Astrocyte of the cerebellum (primary cell): Measurements from ENCODE around the gene SDHB.

ENCODE experiments used
- DNase-seq: peaks from one replicate; pipeline ENCODE4 v3.0.0-alpha.2; 2011; ENCODE audit warnings: low read depth
- H3K4me3 ChIP-seq: 2 replicates; pipeline ENCODE4 v1.5.1; 2011; ENCODE audit warnings: mild to moderate bottlenecking, low read depth, low read length, moderate library complexity
- in situ Hi-C: cut with HindIII; loops from 2 replicates; pipeline ENCODE4 v1.10.0; 2017; ENCODE audit warnings: low sequenced_read_pairs
- TF ChIP-seq, protein P1 (sequence below): IDR thresholded peaks from 2 replicates; pipeline ENCODE4 v1.5.1; 2012; ENCODE audit warnings: low read length, low read depth, moderate library complexity, mild to moderate bottlenecking; ENCODE audit errors: missing control alignments

SDHB gene

DNA sequence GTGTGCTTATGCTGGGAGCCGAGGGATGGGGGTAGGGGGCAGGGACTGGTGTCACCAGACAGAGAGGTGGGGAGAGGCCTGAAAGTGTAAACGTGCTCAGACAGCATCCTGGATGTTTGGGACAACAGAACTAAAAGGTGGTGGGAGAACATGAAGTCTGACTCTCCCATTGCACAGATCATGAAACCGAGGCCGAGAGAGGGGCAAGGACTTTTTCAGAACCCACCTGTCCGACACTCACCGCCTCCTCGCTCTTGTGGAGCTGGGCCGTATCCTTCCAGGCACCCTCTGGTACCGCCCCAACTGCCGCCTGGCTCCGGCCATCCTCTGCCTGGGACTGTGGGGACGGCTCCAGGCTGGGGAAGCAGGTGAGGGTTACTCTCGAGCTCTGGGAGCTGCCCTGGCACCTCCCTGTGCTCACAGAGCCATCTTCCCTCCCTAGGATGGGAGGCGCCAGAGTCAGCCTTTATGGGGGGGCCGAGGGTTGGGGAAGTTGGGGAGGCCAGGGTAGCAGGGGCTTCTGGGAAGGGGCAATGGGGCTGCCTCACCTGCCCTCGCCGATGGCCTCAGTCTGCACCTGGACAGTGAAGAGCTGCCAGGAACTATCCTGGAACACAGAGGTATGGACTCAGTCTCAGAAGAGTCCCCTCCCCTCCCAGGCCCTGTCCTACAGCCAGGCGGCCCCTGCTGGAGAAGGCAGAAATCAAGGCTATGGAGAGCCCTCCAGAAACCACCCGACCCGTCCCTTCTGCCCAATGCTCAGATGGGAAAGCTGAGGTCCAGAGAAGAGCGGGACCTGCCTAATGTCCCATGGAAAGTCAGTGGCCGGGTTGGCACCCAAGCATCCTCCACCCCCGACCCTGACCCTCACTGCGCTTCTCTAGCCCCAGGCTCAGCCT lies 49.1 kb downstream of the SDHB start:
- no peak for DNase-seq
- in situ Hi-C loops, result no loop called here
- H3K4me3 ChIP-seq, result no peak overlapping the region
- TF ChIP-seq, protein P1, sequence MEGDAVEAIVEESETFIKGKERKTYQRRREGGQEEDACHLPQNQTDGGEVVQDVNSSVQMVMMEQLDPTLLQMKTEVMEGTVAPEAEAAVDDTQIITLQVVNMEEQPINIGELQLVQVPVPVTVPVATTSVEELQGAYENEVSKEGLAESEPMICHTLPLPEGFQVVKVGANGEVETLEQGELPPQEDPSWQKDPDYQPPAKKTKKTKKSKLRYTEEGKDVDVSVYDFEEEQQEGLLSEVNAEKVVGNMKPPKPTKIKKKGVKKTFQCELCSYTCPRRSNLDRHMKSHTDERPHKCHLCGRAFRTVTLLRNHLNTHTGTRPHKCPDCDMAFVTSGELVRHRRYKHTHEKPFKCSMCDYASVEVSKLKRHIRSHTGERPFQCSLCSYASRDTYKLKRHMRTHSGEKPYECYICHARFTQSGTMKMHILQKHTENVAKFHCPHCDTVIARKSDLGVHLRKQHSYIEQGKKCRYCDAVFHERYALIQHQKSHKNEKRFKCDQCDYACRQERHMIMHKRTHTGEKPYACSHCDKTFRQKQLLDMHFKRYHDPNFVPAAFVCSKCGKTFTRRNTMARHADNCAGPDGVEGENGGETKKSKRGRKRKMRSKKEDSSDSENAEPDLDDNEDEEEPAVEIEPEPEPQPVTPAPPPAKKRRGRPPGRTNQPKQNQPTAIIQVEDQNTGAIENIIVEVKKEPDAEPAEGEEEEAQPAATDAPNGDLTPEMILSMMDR, result peak; percentile 29

DNA sequence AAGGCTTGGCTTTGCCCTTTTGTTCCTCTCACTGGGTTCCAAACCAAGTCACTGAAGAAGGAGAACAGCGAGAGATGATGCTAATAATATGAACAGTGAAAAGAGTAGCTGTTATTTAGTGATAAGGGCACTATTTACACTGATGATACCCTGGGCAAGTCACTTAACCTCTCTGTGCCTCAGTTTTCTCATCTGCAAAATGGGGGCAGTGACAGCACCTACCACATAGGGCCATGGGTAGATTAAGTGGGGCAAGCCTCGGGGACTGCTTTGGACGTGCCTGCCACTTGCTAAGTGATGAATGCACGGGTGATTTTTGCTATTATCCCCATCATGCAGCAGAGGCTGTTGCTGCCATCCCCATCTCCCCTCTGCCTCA lies 51.3 kb downstream of the SDHB start:
- DNase-seq, result no peak
- H3K4me3 ChIP-seq, result no peak overlapping the region
- in situ Hi-C loops, result no loop called here
- TF ChIP-seq, protein P1, result no peak

DNA sequence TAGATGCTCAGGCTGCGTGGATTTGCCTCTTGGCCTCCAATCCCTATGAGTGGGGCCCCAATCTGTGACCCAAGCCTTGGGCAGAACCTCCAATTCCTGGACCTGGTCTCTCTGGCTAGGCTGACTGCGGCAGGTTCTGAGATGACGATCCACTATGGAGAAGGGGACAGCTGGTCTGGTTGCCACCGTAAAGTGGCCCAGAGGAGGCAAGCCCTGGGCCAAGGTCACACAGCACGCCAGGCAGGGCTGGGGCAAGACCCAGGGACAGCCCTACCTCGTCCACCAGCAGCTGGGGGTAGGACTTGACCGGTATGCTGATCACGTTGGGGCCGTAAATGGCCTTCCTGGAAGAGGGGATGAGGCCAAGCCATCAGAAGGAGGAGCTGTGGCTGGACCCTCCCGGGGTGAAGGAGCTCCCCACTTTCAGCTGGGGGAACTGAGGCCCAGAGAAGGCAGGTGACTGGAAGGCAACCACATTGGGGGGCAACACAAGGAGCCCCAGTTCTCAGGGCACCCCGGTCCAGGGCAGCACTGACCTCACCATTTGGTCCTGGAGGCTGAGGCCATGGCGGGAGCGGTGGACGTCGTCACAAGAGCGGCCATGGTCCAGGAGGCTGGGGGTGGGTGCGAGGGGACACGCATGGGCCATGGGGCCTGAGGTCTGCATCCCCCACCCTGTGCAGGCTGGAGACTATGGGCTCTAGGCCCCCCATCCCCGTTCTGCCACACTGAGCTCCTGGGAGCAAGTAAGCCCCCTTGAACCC lies 51.9 kb downstream of the SDHB start:
- DNase-seq, result no peak
- in situ Hi-C loops, result no loop called here
- no peak overlapping the region for H3K4me3 ChIP-seq
- TF ChIP-seq, protein P1, result no peak

DNA sequence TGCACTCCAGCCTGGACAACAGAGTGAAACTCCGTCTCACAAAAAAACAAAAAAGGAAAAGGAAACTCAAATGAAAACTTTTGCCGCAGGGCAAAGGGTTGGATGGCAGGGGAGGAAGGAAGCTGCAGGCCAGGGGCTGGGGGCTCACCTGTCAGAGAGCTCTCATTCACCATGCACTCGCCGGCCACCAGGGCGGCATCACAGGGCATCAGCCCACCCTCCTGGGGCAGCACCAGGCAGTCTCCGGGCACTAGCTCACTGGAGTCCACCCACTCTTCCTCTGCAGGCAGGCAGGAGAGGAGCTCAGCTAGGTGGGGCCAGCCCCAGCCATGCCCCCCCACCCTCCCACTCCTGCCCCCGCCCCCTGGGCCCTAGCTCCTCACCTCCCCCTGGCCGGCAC lies 54.0 kb downstream of the SDHB start:
- DNase-seq, result no peak
- in situ Hi-C loops, result no loop called here
- TF ChIP-seq, protein P1, result no peak
- H3K4me3 ChIP-seq, result no peak overlapping the region

DNA sequence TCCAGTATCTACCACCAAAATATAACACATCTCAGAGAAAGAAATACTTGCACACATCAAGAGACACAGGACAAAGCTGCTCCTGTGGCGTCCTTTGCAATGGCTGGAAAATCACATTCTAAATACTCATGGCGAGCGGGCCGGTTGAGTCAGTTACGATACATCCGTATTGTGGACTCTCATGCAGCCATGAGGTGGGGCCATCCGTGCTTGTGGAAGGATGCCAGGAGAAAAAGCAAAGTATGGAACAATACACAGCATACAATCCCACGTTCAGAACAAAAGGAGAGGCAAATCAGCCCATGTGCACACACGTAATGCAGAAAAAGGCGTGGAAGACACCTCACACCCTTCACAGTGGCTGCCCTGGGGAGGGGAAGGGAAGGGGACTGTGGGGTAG lies 55.2 kb downstream of the SDHB start:
- no peak for DNase-seq
- TF ChIP-seq, protein P1, result no peak
- in situ Hi-C loops, result no loop called here
- H3K4me3 ChIP-seq, result no peak overlapping the region

DNA sequence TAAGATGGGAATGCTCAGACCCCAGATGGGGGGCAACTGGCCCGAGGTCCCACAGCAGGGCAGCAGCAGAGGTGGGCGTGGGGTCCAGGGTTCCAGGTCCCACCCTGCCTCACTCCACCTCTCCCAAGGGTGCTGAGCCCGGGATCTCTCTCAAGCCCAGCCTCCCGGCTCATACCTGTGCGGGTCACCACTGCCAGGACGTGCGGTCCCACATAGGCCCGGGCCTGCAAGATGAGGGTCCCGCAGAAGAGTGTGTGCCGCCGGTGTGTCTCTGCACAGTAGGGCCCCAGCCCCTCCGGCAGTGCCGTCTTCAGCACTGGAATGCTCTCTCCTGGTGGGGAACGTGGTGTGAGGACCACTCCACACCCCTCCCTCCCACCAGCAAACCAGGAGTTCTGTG lies 57.0 kb downstream of the SDHB start:
- in situ Hi-C loops, result no loop called here
- DNase-seq, result no peak
- no peak overlapping the region for H3K4me3 ChIP-seq
- TF ChIP-seq, protein P1, result no peak
